NCI-H1105 (cell line): ENCODE measurements around the gene ARHGEF6.
"Not testable (repeated sequence)": the region's sequence is repeated elsewhere in the genome, so short reads cannot be mapped to it uniquely, and the experiment has no call there.

Experiments used
- DNase-seq: peaks from one replicate; lab custom pipeline; 2025; lab: John Stamatoyannopoulos, UW

Gene ARHGEF6

GRCh38 chrX:136780763-136781162 is at the start of gene ARHGEF6:
Gene ARHGEF6 (minus strand): TSS chrX:136780932. CDS start chrX:136780882, 50 bp downstream.
- no peak for DNase-seq

GRCh38 chrX:136829413-136829812 is 48.7 kb upstream of the ARHGEF6 start:
- no peak for DNase-seq

- DNase-seq = no peak
Observed at GRCh38 chrX:136828830-136829229, 48.1 kb upstream of the ARHGEF6 start.

- DNase-seq = peak; percentile 39
Observed at GRCh38 chrX:136827026-136827425, 46.3 kb upstream of the ARHGEF6 start.

GRCh38 chrX:136825771-136826170 is 45.0 kb upstream of the ARHGEF6 start:
- DNase-seq = no peak

- DNase-seq = no peak
Observed at GRCh38 chrX:136823175-136823574, 42.4 kb upstream of the ARHGEF6 start.

- DNase-seq = no peak
Observed at GRCh38 chrX:136822337-136823095, 41.8 kb upstream of the ARHGEF6 start.

- not testable (repeated sequence) for DNase-seq
Observed at GRCh38 chrX:136819756-136820155, 39.0 kb upstream of the ARHGEF6 start.

GRCh38 chrX:136819031-136819703 is 38.4 kb upstream of the ARHGEF6 start:
- DNase-seq = no peak

- no peak for DNase-seq
Observed at GRCh38 chrX:136816975-136817374, 36.2 kb upstream of the ARHGEF6 start.

GRCh38 chrX:136814847-136815750 is 34.4 kb upstream of the ARHGEF6 start:
- DNase-seq = no peak

- DNase-seq = no peak
Observed at GRCh38 chrX:136812286-136812685, 31.6 kb upstream of the ARHGEF6 start.

- no peak for DNase-seq
Observed at GRCh38 chrX:136810493-136810892, 29.8 kb upstream of the ARHGEF6 start.

- DNase-seq = no peak
Observed at GRCh38 chrX:136806891-136807410, 26.2 kb upstream of the ARHGEF6 start.

GRCh38 chrX:136802515-136802914 is 21.8 kb upstream of the ARHGEF6 start:
- DNase-seq = no peak

- DNase-seq = no peak
Observed at GRCh38 chrX:136797787-136798186, 17.1 kb upstream of the ARHGEF6 start.

- not testable (repeated sequence) for DNase-seq
Observed at GRCh38 chrX:136795132-136795531, 14.4 kb upstream of the ARHGEF6 start.

- not testable (repeated sequence) for DNase-seq
Observed at GRCh38 chrX:136794660-136795059, 13.9 kb upstream of the ARHGEF6 start.

GRCh38 chrX:136794080-136794479 is 13.3 kb upstream of the ARHGEF6 start:
- DNase-seq = peak; percentile 10

GRCh38 chrX:136789856-136790255 is 9.1 kb upstream of the ARHGEF6 start:
- DNase-seq = no peak

- DNase-seq = no peak
Observed at GRCh38 chrX:136784231-136784630, 3.5 kb upstream of the ARHGEF6 start.

- no peak for DNase-seq
Observed at GRCh38 chrX:136783159-136783558, 2.4 kb upstream of the ARHGEF6 start.
